HG02884 (cell line): ENCODE results near the gene ERBB4.

ENCODE experiments used
- ATAC-seq: cut with Tn5 transposase; IDR thresholded peaks from one replicate; pipeline ENCODE4 v1.9.1; 2021; ENCODE audit warnings: mild to moderate bottlenecking, moderate library complexity; ENCODE audit not compliant: unreplicated experiment

Gene ERBB4

DNA sequence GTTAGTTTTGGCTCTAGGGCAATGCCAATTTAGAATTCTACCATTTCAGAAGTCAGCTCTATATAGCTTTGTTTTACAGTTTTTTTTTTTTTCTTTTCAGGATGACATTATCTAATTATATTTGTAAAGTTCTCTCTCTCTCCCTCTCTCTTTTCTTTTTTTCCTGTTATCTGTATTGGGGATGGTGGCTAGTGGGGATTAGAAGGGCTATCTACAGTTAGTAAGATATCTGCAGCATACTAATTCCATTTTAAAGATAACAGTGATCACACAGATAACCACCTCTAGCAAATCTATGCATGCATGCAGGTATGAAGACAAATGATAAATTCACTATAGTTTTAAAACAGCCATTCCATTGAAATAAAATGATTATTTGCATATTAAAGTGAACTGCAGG lies 438.9 kb downstream of the ERBB4 start:
- ATAC-seq = no peak

DNA sequence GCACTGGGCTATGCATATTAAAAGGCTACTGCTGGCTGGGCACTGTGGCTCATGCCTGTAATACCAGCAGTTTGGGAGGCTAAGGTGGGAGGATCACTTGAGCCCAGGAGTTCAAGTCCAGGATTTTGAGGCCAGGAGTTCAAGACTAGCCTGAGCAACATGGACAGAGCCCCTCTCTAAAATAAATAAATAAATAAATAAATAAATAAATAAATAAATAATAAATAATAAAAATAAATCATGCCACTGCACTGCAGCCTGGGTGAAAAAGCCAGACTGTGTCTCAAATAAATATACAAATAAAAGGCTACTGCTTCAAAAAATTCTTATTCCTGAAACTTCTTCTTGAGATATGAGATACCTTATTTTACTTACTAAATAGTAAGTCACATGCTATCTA lies 439.6 kb downstream of the ERBB4 start:
- ATAC-seq = no peak

DNA sequence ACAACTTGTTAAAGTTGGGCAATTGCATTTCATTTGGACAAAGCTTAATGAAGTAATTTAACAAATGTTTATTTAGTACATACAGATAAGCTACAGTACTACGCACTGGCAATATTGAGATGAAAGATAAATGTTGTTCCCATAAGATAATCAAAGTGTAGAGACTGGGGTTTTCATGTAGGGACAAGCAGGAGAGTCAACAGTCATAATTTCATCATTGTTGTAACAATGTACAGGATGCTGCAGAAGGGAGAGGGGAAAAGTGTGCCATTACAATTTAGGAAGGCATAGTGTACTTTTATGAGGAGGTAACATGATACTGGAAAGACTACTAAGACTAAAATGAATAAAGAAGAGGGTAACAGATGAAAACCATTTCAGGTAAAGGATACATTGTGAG lies 441.6 kb downstream of the ERBB4 start:
- ATAC-seq = no peak

DNA sequence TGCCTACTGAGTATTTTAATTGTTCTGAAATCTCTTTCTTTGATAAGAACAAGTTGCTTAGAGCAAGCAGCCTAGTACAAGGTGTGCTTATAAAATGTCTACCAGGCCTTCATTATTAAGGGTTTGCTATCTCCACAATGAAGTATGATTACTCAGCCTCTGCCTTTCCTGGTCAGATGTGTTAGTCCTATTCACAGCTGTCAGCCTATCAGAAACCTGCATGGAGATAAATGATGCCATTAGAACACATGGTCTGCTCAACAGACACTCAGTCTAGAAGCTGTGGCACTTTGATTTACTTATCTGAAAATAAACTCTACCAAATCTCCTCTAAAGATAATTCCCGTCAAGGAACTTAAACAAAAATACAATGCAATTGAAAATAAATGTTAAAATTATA lies 448.7 kb downstream of the ERBB4 start:
- ATAC-seq = no peak

- ATAC-seq = no peak
Measured at GRCh38 chr2:212088353-212088752, 450.2 kb downstream of the ERBB4 start.

DNA sequence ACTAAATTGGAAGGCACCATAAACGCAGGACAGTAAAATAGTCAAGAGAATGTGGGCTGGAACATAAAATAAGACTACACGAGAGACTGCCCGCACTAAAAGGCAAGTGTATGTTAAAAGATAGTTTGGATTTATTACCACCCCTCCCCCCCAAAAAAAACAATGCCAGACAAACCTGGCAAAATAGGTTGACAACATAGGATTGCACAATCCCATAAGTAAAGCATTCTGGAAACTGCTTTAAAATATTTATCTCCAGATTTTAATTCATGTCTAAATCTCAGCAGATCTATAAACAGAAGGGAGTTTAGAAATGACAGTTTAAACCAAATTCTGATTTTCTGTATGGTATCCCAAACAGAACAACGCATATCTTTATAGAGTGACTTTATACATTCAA lies 455.1 kb downstream of the ERBB4 start:
- ATAC-seq = no peak

DNA sequence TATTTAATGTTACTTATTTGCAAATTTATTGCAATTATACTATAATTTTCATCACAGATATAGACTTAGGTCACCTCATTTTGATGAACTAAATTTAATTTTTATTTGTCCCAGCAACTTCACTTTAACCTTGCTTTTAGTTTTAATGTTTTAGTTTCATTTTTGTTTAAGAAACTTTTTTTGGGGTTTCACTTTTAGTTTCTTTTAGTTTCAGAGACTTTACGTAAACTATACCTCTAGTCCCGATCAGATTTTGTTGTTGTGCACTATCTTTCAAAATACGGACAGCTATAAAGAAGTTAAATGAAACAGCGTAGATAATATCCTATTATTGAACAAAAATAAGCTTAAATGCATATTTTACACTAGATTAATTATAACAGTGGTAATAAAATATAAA lies 460.5 kb downstream of the ERBB4 start:
- peak; percentile 59 for ATAC-seq

DNA sequence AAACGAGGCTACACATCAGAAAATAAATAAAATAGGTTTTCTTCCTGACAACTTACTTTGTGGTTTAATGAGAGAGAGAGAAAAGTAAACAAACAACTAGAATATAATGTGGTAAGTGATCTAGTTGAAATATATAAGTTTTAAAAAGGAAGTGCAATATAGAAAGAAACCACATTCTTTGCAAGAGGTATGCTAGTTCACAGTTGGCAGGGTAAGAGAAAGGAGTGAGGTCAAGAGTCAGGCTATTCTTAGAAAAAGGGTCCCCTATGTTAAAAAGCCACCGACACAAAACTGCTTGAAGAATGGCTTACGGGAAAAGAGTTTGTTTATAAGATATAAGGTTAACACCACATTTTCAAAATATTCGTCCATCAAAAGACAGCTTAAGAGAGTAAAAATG lies 462.1 kb downstream of the ERBB4 start:
- no peak for ATAC-seq

DNA sequence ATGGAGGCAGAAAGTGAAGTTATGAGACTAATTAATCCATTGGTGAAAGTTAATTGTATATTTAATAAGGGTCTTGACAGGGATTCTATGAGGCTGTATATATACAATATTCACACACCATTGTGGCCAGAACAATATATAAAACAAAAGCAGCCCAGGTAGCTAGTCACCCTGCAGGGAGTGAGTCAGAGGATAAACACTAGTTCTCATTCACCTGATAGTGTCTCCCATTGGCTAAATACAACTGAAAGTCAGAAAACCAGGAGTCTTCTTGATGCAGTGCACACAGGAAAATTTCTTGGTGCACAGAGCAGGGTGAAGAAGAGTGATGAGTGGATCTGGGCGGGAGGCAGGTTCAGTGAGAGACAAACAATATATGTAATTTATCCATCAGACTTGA lies 465.2 kb downstream of the ERBB4 start:
- no peak for ATAC-seq

GRCh38 chr2:212066546-212066945 lies 472.1 kb downstream of the ERBB4 start:
- no peak for ATAC-seq

- no peak for ATAC-seq
Measured at GRCh38 chr2:212064318-212064717, 474.3 kb downstream of the ERBB4 start.

- no peak for ATAC-seq
Measured at GRCh38 chr2:212052412-212053159, 486.0 kb downstream of the ERBB4 start.

DNA sequence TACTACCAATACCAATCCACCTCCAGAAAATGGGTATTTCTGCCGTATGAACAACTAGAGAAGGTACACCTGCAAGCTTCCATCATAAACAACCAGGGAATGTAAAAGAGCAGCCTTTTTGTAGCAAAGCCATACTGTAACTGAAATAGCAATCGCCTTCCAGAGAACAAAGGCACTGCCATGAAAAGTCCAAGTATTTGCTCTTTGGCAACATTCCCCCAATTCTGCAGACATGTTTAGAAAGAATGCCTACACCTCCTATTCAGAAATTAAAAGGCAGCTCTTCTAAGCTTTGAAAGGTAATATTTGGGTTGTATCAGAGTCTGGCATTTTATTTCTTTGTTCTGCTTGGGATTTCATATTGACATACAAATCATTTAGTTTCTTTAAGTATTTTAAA lies 487.7 kb downstream of the ERBB4 start:
- ATAC-seq = no peak

GRCh38 chr2:212042562-212042961 lies 496.0 kb downstream of the ERBB4 start:
- ATAC-seq = no peak

DNA sequence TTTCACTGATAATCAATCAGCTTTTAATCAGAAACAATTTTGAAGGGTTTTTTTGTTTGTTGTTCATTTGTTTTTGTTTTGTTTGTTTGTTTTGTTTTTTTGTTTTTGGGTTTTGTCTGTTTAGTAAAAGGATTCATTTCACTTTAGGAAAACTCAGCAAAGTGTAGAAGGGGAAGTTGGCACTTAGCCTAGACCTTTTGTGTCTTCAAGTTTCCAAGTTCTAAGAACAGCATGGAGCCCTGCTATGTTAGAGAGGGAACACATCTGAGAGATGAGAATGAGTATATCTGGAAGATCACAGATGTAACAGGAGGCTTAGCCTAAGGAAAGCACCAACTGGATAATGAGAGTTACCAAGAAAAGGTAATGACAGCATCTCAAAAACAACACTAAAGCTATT lies 501.5 kb downstream of the ERBB4 start:
- no peak for ATAC-seq

DNA sequence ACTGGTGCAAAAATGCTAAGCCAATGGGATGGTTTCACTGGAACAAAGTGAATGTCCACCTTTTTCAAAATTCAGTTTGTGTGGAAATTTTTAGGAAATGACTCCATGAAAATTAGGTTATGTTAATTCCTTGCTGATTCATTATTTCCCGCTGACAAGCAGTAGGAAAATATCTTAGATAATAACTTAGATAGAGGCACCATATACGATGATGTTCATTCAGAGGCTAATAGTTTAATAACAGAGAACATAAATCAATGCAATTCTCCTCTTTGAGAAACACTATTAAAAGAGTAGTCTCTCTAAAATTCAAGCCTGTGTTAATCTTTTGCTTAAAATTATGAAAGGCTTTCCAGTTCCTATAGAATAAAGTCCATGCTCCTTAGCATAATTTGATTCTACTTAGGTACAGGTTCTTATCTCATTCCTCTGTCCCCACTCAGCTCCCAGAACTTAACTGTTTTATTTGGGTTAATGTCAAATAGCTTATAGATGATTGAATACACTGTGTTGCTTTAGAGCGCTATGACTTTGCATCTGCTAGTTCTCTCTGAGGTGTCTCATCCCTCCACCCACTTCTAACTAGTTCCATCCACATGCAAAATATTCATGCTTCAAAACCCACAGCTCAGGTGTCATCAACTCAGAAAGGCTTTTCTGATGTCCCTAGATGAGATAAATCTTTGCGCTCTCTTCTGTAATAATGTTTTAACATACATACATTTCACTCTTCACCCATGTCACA lies 503.6 kb downstream of the ERBB4 start:
- ATAC-seq = no peak

- ATAC-seq = no peak
Measured at GRCh38 chr2:212033888-212034287, 504.7 kb downstream of the ERBB4 start.

- ATAC-seq = no peak
Measured at GRCh38 chr2:212032536-212033219, 505.9 kb downstream of the ERBB4 start.

- ATAC-seq = no peak
Measured at GRCh38 chr2:212032032-212032431, 506.6 kb downstream of the ERBB4 start.

- no peak for ATAC-seq
Measured at GRCh38 chr2:212030709-212031108, 507.9 kb downstream of the ERBB4 start.

DNA sequence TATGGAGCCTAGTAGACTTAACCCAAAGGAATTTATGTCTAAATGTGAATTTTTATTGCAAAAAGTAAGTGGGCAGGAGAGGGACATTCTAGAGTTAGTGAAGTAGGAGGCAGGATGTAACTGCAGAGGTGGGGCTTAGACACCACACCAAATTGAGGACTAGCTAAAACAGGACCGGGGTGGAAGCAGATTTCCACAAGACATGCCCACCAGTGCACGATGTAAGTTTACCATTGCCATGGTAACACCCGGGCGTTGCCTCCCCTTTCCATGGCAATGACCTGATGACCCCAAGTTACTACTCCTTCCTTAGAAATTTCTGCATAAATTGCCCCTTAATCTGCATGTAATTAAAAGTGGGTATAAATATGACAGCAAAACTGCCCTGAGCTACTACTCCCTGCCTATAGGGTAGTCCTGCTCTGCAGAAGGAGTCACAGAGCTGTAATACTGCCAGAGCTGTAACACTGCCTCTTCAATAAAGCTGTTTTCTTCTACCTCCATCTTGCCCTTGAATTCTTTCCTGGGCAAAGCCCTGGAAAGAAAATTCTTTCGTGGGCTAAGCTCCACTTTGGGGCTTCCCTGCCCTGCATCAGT lies 509.7 kb downstream of the ERBB4 start:
- no peak for ATAC-seq
